Choroid plexus epithelial cell (primary cell): Measurements from ENCODE around the gene FRAT2.

Source experiments
- DNase-seq: peaks from one replicate; pipeline ENCODE4 v3.0.0-alpha.2; 2010; ENCODE audit warnings: low read depth
- H3K4me3 ChIP-seq: 2 replicates; pipeline ENCODE4 v1.5.1; 2011; ENCODE audit warnings: low read depth, mild to moderate bottlenecking, control low read depth, low read length, moderate library complexity
- CTCF ChIP-seq: conservative IDR thresholded peaks from 2 replicates; pipeline ENCODE4 v1.5.1; 2011; ENCODE audit warnings: low read depth, mild to moderate bottlenecking, control low read depth, inconsistent platforms, low read length, moderate library complexity

Gene FRAT2

GRCh38 chr10:97327348-97328294 lies 6.9 kb downstream of the FRAT2 start:
- no peak for TF ChIP-seq CTCF
- H3K4me3 ChIP-seq, result no peak overlapping the region
- DNase-seq, result no peak

GRCh38 chr10:97325754-97326153 lies 8.8 kb downstream of the FRAT2 start:
- TF ChIP-seq CTCF, result no peak
- DNase-seq, result no peak
- no peak overlapping the region for H3K4me3 ChIP-seq

DNA sequence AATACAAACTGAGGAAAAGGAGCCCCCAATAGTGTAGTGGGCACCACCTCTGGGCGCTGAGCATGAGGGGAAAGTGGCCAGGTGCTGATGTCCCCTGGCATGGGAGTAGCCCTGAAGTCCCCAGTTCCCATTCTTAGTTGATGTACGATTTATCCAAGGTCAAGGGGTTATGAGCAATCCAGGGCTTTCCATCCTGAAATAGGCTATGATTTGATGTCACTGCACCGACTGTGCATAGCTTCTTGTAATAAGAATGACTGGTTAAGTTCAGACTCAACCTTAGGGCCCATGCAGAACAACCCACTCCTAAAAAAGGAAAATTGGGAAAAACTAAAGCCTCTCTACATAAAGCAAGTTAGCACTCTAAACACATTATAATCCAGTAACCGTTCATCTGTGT lies 11.0 kb downstream of the FRAT2 start:
- DNase-seq, result no peak
- no peak overlapping the region for H3K4me3 ChIP-seq
- no peak for TF ChIP-seq CTCF

GRCh38 chr10:97321804-97322190 lies 12.7 kb downstream of the FRAT2 start:
- DNase-seq, result no peak
- TF ChIP-seq CTCF, result no peak
- no peak overlapping the region for H3K4me3 ChIP-seq

DNA sequence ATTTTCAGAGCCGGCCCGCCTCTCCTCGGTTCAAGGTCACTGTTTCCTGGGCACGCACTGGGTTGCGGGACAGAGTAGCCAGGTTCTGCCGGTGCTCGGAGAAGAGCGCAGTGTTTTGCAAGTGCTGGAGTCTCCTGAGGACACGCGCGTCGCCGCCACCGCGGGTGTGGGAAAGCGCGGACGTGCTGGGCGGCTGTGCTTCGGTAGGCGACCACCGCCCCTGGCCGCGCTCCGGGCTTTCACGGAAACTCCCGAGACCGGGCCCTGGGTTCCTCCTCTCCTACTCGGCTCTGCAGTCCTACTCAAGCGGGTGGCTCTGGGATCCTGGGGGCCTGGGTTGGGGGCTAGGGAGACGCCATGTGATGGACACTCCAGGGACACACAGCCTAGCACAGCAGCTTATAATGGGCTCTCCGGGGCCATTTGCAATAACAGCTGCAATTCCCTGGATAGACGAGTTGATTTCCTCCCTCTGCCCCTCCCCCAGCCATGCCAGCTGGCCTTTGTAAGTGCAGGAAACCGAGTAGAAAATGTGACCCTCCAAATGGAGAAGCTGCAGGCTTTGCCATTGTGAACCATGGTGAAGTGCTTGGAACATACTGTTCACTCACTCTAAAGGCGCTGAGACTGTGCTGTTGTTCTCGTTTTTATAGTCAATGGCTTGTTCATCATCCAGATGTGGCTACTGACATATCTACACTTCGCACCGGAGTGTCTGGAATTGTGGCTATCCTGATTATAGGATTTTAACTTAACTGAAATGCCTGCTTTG lies 13.3 kb downstream of the FRAT2 start:
- TF ChIP-seq CTCF, result no peak
- no peak for DNase-seq
- peak overlapping the region; percentile 20 for H3K4me3 ChIP-seq

DNA sequence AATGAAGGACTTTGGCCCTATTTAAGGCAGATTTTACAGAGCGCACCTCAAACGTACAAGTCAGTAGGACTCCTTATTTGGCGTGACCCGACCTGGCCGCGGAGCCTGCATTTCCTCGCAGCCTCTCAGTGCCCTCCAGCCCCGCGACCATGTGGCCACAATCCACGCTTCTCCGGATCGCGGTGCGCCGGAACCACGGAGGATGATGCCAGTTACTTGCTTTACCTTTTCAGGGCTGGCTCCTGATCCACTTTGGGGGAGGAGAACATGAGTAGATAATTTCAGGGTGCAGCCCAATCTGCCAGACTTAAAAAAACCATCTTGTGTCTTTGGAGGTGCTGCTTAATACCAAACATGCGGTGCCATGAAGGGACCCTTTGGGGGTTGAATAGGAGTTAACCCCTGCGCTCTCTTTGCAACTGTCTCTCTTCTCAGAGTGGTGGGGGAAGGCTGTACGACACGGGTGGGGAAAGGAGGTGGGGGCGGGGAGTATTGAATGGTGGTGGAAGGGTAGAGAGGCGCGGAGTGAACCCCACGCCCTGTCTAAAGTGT lies 14.0 kb downstream of the FRAT2 start:
- TF ChIP-seq CTCF, result no peak
- DNase-seq, result no peak

More for the DNA sequence above, 14.0 kb downstream of the FRAT2 start:
- peak overlapping the region; percentile 62 for H3K4me3 ChIP-seq
